Activated CD4-positive, alpha-beta memory T cell treated with anti-CD3 and anti-CD28 coated beads for 36 hours (primary cell): ENCODE measurements around the gene TRIM42. TPM values are rescaled to one million over a fixed set of nuclear protein-coding genes. Genes with fewer than 3 reads are reported as not detected.

Experiments
- CTCF ChIA-PET: fragments of 350-600 bp; sonication (Branson Sonifier 250); formaldehyde crosslinking; loops from one replicate; lab custom pipeline; 2021; ENCODE audit warnings: antibody characterized with exemption, inconsistent platforms; lab: Charles Lee
- POLR2A ChIA-PET: fragments of 350-600 bp; sonication (Branson Sonifier 250); formaldehyde crosslinking; loops from one replicate; lab custom pipeline; 2021; ENCODE audit warnings: antibody characterized with exemption; lab: Charles Lee
- DNase-seq: peaks from one replicate; pipeline ENCODE4 v3.0.0-alpha.2; 2020
- H3K27ac Mint-ChIP-seq: one replicate; pipeline ENCODE4 v1.8.0; 2021; ENCODE audit warnings: mixed read lengths
- H3K27me3 Mint-ChIP-seq: one replicate; pipeline ENCODE4 v1.8.0; 2021; ENCODE audit warnings: mixed read lengths
- H3K36me3 Mint-ChIP-seq: one replicate; pipeline ENCODE4 v1.8.0; 2021; ENCODE audit warnings: mixed read lengths
- H3K4me1 Mint-ChIP-seq: one replicate; pipeline ENCODE4 v1.8.0; 2021; ENCODE audit warnings: low read depth, mixed read lengths
- H3K4me3 Mint-ChIP-seq: one replicate; pipeline ENCODE4 v1.8.0; 2021; ENCODE audit warnings: mild to moderate bottlenecking, mixed read lengths
- H3K9me3 Mint-ChIP-seq: one replicate; pipeline ENCODE4 v1.8.0; 2021; ENCODE audit warnings: mixed read lengths
- intact Hi-C: fragments of 100-400 bp; cut with micrococcal nuclease; formaldehyde crosslinking; loops from one replicate; pipeline ENCODE4 v1.15.1; 2023
- total RNA-seq, 2 experiments: library from RNA; stranded (reverse); gene quantifications; one replicate each; pipeline ENCODE4 v1.2.3, GENCODE V29; 2021

TRIM42 gene
- total RNA-seq, 2 experiments from 2014 or later = not detected

- Mint-ChIP-seq H3K4me1 (no peaks in the 10 kb centered on the region), H3K27ac (no peak overlapping the region), H3K36me3 (no peaks in the 10 kb centered on the region), H3K4me3 (no peak overlapping the region), H3K9me3 (no peaks in the 10 kb centered on the region), H3K27me3 (no peaks in the 10 kb centered on the region)
- DNase-seq = no peak
- CTCF ChIA-PET = no interaction called here
- POLR2A ChIA-PET = no interaction called here
- intact Hi-C loops = no loop called here
Measured at GRCh38 chr3:140748903-140749302, 71.0 kb downstream of the TRIM42 start.
